KMS-11 (cell line): ENCODE data around the gene CALD1.

ENCODE experiments used
- H2AFZ ChIP-seq: fragments of 200-600 bp; sonication (generic); 2 replicates; pipeline ENCODE4 v1.6.1; 2016; ENCODE audit warnings: antibody characterized with exemption, mixed run types, low read depth
- H3K27ac ChIP-seq: fragments of 200-600 bp; sonication (generic); 2 replicates; pipeline ENCODE4 v1.6.1; 2016; ENCODE audit warnings: mild to moderate bottlenecking, mixed run types
- H3K27me3 ChIP-seq: fragments of 200-600 bp; sonication (generic); 2 replicates; pipeline ENCODE4 v1.6.1; 2017; ENCODE audit warnings: mild to moderate bottlenecking, low read depth, mixed run types, moderate library complexity; ENCODE audit not compliant: insufficient read depth
- H3K36me3 ChIP-seq: fragments of 200-600 bp; sonication (generic); 2 replicates; pipeline ENCODE4 v1.6.1; 2017; ENCODE audit warnings: mild to moderate bottlenecking, mixed run types; ENCODE audit not compliant: insufficient read depth
- H3K4me1 ChIP-seq: fragments of 200-600 bp; sonication (generic); 2 replicates; pipeline ENCODE4 v1.6.1; 2016; ENCODE audit warnings: mild to moderate bottlenecking, low read depth, mixed run types; ENCODE audit not compliant: poor library complexity, severe bottlenecking
- H3K4me2 ChIP-seq: fragments of 200-600 bp; sonication (generic); 2 replicates; pipeline ENCODE4 v1.7.0; 2016; ENCODE audit warnings: mild to moderate bottlenecking, mixed run types
- H3K4me3 ChIP-seq: fragments of 200-600 bp; sonication (generic); IDR thresholded peaks from 2 replicates; pipeline ENCODE4 v1.6.1; 2017; ENCODE audit warnings: low read depth, low read length, mixed read lengths; ENCODE audit not compliant: insufficient read depth
- H3K79me2 ChIP-seq: fragments of 200-600 bp; sonication (generic); 2 replicates; pipeline ENCODE4 v1.6.1; 2016; ENCODE audit warnings: low read depth, mixed run types; ENCODE audit not compliant: insufficient read depth
- H3K9ac ChIP-seq: fragments of 200-600 bp; sonication (generic); 2 replicates; pipeline ENCODE4 v1.6.1; 2016; ENCODE audit warnings: mild to moderate bottlenecking, mixed run types
- H4K20me1 ChIP-seq: fragments of 200-600 bp; sonication (generic); 2 replicates; pipeline ENCODE4 v1.6.1; 2016; ENCODE audit warnings: mild to moderate bottlenecking, mixed run types; ENCODE audit not compliant: insufficient read depth
- CTCF ChIP-seq: fragments of 200-600 bp; sonication (generic); conservative IDR thresholded peaks from 2 replicates; pipeline ENCODE4 v1.6.1; 2017; ENCODE audit warnings: low read depth, mild to moderate bottlenecking, antibody characterized with exemption, low read length, moderate library complexity, mixed read lengths

The CALD1 gene

GRCh38 chr7:134995239-134996096 is 216.0 kb downstream of the CALD1 start:
- Histone ChIP-seq H3K4me3 (no peak overlapping the region), H2AFZ (no peak overlapping the region; the same call in 1 of the 2 replicates), H3K27ac (peak overlapping the region; percentile 95), H4K20me1 (no peaks in the 10 kb centered on the region), H3K36me3 (no peaks in the 10 kb centered on the region), H3K4me1 (peaks cover 86% of the 10 kb centered on the region), H3K9ac (peak overlapping the region; percentile 79), H3K4me2 (peak overlapping the region; percentile 74), H3K27me3 (no peaks in the 10 kb centered on the region), H3K79me2 (peaks cover 17% of the 10 kb centered on the region)
- TF ChIP-seq CTCF = no peak

- peak; percentile 22; the same call in 1 of the 2 replicates for TF ChIP-seq CTCF
- Histone ChIP-seq H3K4me1 (peaks cover 79% of the 10 kb centered on the region), H3K27me3 (no peaks in the 10 kb centered on the region), H3K4me2 (peak overlapping the region; percentile 74), H3K36me3 (no peaks in the 10 kb centered on the region), H4K20me1 (no peaks in the 10 kb centered on the region), H3K4me3 (no peak overlapping the region), H2AFZ (no peak overlapping the region), H3K9ac (peak overlapping the region; percentile 79), H3K79me2 (peaks cover 14% of the 10 kb centered on the region; the same call in 1 of the 2 replicates), H3K27ac (peak overlapping the region; percentile 95)
These were observed 216.7 kb downstream of the CALD1 start for GRCh38 chr7:134996097-134996550.

GRCh38 chr7:134997214-134997885 is 217.9 kb downstream of the CALD1 start:
- Histone ChIP-seq H3K4me2 (peak overlapping the region; percentile 74), H3K9ac (peak overlapping the region; percentile 79; the same call in 1 of the 2 replicates), H3K79me2 (peaks cover 14% of the 10 kb centered on the region; the same call in 1 of the 2 replicates), H3K27ac (peak overlapping the region; percentile 95), H3K4me1 (peaks cover 71% of the 10 kb centered on the region), H3K4me3 (no peak overlapping the region), H3K36me3 (no peaks in the 10 kb centered on the region), H2AFZ (no peak overlapping the region), H3K27me3 (no peaks in the 10 kb centered on the region), H4K20me1 (no peaks in the 10 kb centered on the region)
- no peak for TF ChIP-seq CTCF

- Histone ChIP-seq H3K4me2 (no peak overlapping the region), H3K4me3 (no peak overlapping the region), H3K4me1 (peaks cover 53% of the 10 kb centered on the region), H3K36me3 (no peaks in the 10 kb centered on the region), H3K79me2 (no peaks in the 10 kb centered on the region), H3K27ac (no peak overlapping the region), H2AFZ (no peak overlapping the region), H3K27me3 (no peaks in the 10 kb centered on the region), H3K9ac (no peak overlapping the region), H4K20me1 (no peaks in the 10 kb centered on the region)
- TF ChIP-seq CTCF = no peak
These were observed 219.7 kb downstream of the CALD1 start for GRCh38 chr7:134999136-134999535.
